ENCODE data around the gene EVA1B. TPM values are rescaled to one million over a fixed set of nuclear protein-coding genes. Genes with fewer than 3 reads are reported as not detected.

Gene EVA1B
- total and polyA plus RNA-seq, 4 donors: 31.2 to 59.5 (median 33.7) TPM

DNA sequence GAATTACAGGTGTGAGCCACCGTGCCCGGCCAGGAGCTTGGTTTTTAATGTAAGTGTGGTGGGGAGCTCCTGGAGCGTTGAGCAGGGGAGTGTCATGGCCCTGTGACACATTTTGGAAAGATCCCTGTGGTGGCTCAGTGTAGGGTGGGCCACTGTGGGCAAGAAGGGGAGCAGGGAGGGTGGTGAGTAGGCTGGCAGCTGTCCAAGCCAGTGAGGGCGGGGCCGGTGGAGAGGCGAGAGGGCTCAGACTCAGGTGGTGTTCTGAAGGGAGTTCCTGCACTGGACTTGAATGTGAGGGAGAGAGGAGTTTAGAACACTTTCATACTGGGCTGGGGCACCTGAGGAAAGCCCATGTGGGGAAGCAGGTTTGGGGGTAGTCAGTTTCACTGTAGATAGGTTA, 3.1 kb upstream of the EVA1B start:
- H3K4me1 ChIP-seq (ENCODE audit: control insufficient read depth in 5 of 5, insufficient read depth in 5 of 5, low read length in 5 of 5): peaks cover 0 to 27% (median 19%) of the 10 kb centered on the region in 5 donors
- no peak for ATAC-seq (ENCODE audit: insufficient read depth, low FRiP score)
- no peak overlapping the region for H3K4me3 ChIP-seq
- no peak overlapping the region for H3K9ac ChIP-seq (ENCODE audit: insufficient read depth in 1 of 2, low read length in 2 of 2)
- WGBS, 2 donors: 52 to 54% methylated on average over 6 of the region's 6 CpGs
- peaks cover 0 to 4% (median 1%) of the 10 kb centered on the region in 4 donors for H3K36me3 ChIP-seq (ENCODE audit: control insufficient read depth in 4 of 4, insufficient read depth in 4 of 4, low read length in 4 of 4)
- H3K27me3 ChIP-seq (ENCODE audit: control insufficient read depth in 3 of 3, insufficient read depth in 3 of 3, low read length in 2 of 3): no peaks in the 10 kb centered on the region
- TF ChIP-seq, protein P1, sequence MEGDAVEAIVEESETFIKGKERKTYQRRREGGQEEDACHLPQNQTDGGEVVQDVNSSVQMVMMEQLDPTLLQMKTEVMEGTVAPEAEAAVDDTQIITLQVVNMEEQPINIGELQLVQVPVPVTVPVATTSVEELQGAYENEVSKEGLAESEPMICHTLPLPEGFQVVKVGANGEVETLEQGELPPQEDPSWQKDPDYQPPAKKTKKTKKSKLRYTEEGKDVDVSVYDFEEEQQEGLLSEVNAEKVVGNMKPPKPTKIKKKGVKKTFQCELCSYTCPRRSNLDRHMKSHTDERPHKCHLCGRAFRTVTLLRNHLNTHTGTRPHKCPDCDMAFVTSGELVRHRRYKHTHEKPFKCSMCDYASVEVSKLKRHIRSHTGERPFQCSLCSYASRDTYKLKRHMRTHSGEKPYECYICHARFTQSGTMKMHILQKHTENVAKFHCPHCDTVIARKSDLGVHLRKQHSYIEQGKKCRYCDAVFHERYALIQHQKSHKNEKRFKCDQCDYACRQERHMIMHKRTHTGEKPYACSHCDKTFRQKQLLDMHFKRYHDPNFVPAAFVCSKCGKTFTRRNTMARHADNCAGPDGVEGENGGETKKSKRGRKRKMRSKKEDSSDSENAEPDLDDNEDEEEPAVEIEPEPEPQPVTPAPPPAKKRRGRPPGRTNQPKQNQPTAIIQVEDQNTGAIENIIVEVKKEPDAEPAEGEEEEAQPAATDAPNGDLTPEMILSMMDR (IDR thresholded peaks at IDR 0.05; ENCODE audit: control extremely low read depth, extremely low read depth): no peak
- no peaks in the 10 kb centered on the region for H3K9me3 ChIP-seq (ENCODE audit: control insufficient read depth in 4 of 4, insufficient read depth in 3 of 4, low read length in 3 of 4)
- H3K27ac ChIP-seq (ENCODE audit: low read depth in 1 of 2, low read length in 1 of 2): no peak overlapping the region
- peak in 2 of 3 donors; percentile 29 to 43 for DNase-seq

DNA sequence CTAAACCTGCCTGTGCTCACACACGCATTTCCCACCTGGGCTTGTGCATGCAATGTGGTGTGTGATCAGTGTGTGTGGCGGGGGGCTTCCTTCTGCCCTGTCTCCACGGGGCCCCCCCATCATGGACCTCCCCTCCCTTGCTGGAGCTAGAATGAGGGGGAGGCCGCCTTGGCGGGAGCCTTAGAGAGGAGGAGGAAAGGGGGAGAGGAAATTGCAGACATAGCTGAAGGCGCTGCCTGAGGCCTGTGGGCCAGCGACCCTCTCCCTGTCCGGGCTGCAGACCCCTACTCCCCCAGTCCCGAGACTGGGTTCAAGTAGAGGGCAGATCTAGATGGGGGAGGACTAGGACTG, 883 bp upstream of the EVA1B start:
- Histone ChIP-seq H3K4me3 (no peak overlapping the region), H3K36me3 (ENCODE audit: control insufficient read depth in 4 of 4, insufficient read depth in 4 of 4, low read length in 4 of 4) (peaks cover 0 to 7% (median 2%) of the 10 kb centered on the region in 4 donors), H3K4me1 (ENCODE audit: control insufficient read depth in 5 of 5, insufficient read depth in 5 of 5, low read length in 5 of 5) (peaks cover 0 to 43% (median 23%) of the 10 kb centered on the region in 5 donors), H3K9ac (ENCODE audit: insufficient read depth in 1 of 2, low read length in 2 of 2) (peak overlapping the region in 1 of 2 donors; percentile 88), H3K27me3 (ENCODE audit: control insufficient read depth in 3 of 3, insufficient read depth in 3 of 3, low read length in 2 of 3) (no peaks in the 10 kb centered on the region), H3K27ac (ENCODE audit: low read depth in 1 of 2, low read length in 1 of 2) (peak overlapping the region in 1 of 2 donors; percentile 65), H3K9me3 (ENCODE audit: control insufficient read depth in 4 of 4, insufficient read depth in 3 of 4, low read length in 3 of 4) (no peaks in the 10 kb centered on the region)
- TF ChIP-seq, protein P1 (IDR thresholded peaks at IDR 0.05; ENCODE audit: control extremely low read depth, extremely low read depth): no peak
- 11 to 17% methylated on average over 9 of the region's 9 CpGs for WGBS, 2 donors
- ATAC-seq (ENCODE audit: insufficient read depth, low FRiP score): no peak
- DNase-seq: no peak

DNA sequence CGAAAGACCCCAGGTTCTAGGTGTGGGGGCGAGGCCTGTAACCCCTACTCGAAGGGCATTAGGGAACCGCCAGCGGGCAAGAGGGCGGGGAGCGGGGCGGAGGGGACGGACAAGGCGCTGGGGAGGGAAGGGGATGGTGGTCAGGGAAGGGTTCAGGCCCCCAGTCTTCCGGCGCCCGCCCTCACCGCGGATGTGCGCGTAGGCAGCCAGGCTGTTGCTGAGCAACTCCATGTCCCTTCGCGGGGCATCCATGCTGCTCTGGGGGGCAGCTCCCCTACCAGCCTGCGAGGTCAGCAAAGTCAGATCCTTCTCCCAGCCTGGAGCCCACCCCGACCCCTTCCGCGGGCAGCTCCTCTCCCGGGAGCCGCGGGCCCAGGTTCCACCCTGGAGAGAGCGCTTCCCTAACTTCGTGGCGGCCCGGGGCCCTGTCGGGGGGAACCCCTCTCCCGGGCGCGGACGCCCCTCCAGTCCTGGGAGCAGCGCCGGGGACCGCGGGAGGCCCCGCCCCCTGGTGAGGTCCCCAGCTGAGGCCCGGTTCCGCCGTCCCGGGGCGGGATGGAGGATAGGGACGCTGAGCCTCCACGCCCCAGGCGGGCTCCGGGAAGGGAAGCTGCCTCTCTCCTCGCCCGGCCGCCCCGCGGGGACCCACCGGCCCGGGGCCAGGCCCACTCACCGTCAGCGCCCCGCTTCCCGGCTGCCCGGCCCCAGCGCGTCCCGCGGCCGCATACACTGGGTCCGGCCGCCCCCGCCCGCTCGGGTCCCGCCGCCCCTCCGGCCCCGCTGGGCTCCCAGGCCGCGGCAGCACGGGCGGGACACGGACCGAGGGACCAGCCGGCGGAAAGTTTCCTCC, 434 bp downstream of the EVA1B start:
- Histone ChIP-seq H3K9ac (ENCODE audit: insufficient read depth in 1 of 2, low read length in 2 of 2) (no peak overlapping the region), H3K27ac (ENCODE audit: low read depth in 1 of 2, low read length in 1 of 2) (peak overlapping the region; percentile 72 to 84), H3K4me3 (peak overlapping the region; percentile 63), H3K27me3 (ENCODE audit: control insufficient read depth in 3 of 3, insufficient read depth in 3 of 3, low read length in 2 of 3) (no peaks in the 10 kb centered on the region), H3K4me1 (ENCODE audit: control insufficient read depth in 5 of 5, insufficient read depth in 5 of 5, low read length in 5 of 5) (peaks cover 0 to 38% (median 19%) of the 10 kb centered on the region in 5 donors), H3K36me3 (ENCODE audit: control insufficient read depth in 4 of 4, insufficient read depth in 4 of 4, low read length in 4 of 4) (peaks cover 0 to 7% (median 2%) of the 10 kb centered on the region in 4 donors), H3K9me3 (ENCODE audit: control insufficient read depth in 4 of 4, insufficient read depth in 3 of 4, low read length in 3 of 4) (no peaks in the 10 kb centered on the region)
- peak; percentile 10 for ATAC-seq (ENCODE audit: insufficient read depth, low FRiP score)
- TF ChIP-seq, protein P1 (IDR thresholded peaks at IDR 0.05; ENCODE audit: control extremely low read depth, extremely low read depth): no peak
- 4 to 5% methylated on average over 30 to 83 of the region's 83 CpGs for WGBS, 2 donors
- DNase-seq: peak; percentile 65 to 74 (median 69)

All from lung (tissue), 12 donors.